Liver (tissue), 3 donors: ENCODE measurements around the gene EML4.

Experiments used
- HNF4G ChIP-seq: IDR thresholded peaks from 2 replicates; pipeline ENCODE4 v1.6.1; 2016; ENCODE audit warnings: antibody characterized with exemption
- TF ChIP-seq, protein P1 (sequence below): fragments of 150-350 bp; IDR thresholded peaks from 2 replicates; pipeline ENCODE4 v1.5.1; 2017; ENCODE audit warnings: improper control_type of control experiment, low read depth, low read length; ENCODE audit not compliant: missing input control
- TF ChIP-seq, protein P2 (sequence below): IDR thresholded peaks from 2 replicates; pipeline ENCODE4 v1.6.1; 2016; ENCODE audit warnings: antibody characterized with exemption
- donor health status: healthy.
- donor health status: healthy.

DNA sequence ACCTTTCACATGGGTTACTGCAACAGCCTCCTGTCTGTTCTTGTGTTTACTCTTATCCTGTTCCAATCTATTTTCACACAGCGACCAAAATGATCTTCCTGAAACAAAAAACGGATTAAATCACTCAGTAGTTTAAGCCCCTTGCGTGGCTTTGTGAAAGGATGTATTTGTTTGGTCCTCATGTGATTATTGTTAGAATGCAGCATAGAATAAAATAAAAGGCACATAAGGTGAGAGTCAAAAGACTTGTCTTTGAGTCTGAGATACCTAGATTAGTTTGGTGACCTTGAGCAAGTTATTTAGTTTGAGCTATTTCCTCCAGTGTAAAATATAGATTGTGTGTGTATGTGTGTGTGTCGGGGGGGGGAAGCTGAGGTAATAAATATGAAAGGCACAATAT is 72.4 kb downstream of the EML4 start:
- TF ChIP-seq, protein P1, sequence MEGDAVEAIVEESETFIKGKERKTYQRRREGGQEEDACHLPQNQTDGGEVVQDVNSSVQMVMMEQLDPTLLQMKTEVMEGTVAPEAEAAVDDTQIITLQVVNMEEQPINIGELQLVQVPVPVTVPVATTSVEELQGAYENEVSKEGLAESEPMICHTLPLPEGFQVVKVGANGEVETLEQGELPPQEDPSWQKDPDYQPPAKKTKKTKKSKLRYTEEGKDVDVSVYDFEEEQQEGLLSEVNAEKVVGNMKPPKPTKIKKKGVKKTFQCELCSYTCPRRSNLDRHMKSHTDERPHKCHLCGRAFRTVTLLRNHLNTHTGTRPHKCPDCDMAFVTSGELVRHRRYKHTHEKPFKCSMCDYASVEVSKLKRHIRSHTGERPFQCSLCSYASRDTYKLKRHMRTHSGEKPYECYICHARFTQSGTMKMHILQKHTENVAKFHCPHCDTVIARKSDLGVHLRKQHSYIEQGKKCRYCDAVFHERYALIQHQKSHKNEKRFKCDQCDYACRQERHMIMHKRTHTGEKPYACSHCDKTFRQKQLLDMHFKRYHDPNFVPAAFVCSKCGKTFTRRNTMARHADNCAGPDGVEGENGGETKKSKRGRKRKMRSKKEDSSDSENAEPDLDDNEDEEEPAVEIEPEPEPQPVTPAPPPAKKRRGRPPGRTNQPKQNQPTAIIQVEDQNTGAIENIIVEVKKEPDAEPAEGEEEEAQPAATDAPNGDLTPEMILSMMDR: no peak
- TF ChIP-seq, protein P2, sequence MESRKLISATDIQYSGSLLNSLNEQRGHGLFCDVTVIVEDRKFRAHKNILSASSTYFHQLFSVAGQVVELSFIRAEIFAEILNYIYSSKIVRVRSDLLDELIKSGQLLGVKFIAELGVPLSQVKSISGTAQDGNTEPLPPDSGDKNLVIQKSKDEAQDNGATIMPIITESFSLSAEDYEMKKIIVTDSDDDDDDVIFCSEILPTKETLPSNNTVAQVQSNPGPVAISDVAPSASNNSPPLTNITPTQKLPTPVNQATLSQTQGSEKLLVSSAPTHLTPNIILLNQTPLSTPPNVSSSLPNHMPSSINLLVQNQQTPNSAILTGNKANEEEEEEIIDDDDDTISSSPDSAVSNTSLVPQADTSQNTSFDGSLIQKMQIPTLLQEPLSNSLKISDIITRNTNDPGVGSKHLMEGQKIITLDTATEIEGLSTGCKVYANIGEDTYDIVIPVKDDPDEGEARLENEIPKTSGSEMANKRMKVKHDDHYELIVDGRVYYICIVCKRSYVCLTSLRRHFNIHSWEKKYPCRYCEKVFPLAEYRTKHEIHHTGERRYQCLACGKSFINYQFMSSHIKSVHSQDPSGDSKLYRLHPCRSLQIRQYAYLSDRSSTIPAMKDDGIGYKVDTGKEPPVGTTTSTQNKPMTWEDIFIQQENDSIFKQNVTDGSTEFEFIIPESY: no peak
- TF ChIP-seq HNF4G: no peak
